Jurkat, Clone E6-1 (cell line): ENCODE measurements around the gene ARHGAP12.

Experiments
- DNase-seq: peaks from one replicate; pipeline ENCODE4 v3.0.0-alpha.2; 2011; ENCODE audit warnings: low read depth, low spot score
- H3K4me3 ChIP-seq: 2 replicates; pipeline ENCODE4 v1.5.1; 2011; ENCODE audit warnings: mild to moderate bottlenecking, low read length, control low read depth, moderate library complexity

ARHGAP12 gene

DNA sequence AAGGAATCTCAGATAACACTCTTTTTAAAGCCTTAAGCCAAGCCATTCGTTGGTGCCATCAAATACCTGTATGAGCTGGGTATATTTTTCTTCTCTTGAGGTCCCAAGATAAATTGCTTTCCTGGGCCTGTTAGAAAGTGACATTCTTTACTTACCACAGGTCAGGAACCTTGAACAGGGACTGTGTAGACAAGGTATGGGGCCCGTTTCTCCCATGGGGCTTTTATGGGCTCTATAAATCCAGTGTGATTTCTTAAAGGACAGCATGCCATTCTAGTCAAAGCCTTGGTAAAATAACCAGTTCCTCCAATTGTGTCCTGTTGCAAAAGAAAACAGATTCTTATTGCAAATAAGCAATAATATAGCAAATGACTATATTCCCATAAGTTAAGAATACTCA is 24.8 kb upstream of the ARHGAP12 start:
- no peak for DNase-seq
- H3K4me3 ChIP-seq: no peak overlapping the region

DNA sequence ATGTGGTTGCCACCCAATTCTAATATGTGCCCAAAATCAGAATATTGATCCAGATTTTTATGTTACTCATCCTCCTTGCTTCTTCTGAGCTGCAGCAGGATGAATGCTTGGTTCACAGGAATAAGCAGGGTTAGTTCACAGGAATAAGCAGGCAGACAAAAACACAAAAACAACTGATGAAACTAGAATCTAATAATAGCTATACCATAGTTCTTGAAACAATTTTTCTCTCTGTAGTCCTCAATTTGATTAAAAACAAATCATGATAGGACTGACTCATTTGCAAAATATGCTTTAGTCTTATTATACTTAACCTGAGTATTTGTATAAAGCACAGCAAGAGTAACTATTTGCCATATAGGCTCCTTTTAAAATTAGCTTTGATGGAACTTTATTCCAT is 24.4 kb upstream of the ARHGAP12 start:
- no peak for DNase-seq
- H3K4me3 ChIP-seq: no peak overlapping the region

DNA sequence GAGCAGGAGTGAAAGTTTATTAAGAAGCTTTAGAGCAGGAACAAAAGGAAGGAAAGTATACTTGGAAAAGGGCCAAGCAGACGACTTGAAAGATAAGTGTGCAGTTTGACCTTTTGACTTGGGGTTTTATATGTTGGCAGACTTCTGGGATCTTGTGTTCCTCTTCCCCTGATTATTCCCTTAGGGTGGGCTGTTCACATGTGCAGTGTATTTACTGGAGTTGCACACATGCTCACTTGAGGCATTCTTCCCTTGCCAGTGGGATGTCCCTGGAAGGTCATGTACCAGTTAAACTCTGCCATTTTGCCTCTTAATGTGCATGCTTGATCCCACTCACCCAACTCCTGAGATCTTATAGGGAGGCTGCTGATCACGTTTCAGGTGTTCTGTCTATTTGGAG is 23.4 kb upstream of the ARHGAP12 start:
- no peak overlapping the region for H3K4me3 ChIP-seq
- no peak for DNase-seq

DNA sequence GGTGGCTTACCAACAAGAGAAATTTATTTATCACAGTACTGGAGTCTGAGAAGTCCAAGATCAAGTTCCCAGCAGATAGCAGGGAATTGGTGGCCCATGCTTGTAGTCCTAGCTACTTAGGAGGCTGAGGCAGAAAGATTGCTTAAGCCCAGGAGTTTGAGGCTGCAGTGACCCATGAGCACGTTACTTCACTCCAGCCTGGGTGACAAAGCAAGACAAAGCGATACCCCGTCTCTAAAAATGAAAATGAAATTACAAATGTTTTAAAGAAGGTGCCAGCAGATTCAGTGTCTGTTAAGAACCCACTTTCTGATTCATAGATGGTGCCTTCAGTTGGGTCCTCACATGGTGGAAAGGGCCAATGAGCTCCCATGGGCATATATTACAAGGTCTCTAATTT is 20.6 kb upstream of the ARHGAP12 start:
- H3K4me3 ChIP-seq: no peak overlapping the region
- no peak for DNase-seq

DNA sequence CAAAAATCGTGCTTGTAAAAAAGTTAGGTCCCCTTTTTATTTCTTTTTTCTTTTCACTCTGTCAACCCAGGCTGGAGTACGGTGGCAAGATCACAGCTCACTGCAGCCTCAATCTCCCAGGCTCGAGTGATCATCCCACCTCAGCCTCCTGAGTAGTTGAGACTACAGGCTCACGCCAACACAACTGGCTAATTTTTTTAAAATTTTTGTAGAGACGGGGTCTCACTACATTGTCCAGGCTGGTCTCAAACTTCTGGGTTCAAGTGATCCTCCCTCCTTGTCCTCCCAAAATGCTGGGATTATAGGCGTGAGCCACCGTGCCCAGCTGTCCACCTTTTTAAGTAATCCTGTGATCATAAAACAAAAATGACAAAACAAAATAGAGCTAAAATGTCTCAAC is 19.4 kb upstream of the ARHGAP12 start:
- no peak overlapping the region for H3K4me3 ChIP-seq

DNA sequence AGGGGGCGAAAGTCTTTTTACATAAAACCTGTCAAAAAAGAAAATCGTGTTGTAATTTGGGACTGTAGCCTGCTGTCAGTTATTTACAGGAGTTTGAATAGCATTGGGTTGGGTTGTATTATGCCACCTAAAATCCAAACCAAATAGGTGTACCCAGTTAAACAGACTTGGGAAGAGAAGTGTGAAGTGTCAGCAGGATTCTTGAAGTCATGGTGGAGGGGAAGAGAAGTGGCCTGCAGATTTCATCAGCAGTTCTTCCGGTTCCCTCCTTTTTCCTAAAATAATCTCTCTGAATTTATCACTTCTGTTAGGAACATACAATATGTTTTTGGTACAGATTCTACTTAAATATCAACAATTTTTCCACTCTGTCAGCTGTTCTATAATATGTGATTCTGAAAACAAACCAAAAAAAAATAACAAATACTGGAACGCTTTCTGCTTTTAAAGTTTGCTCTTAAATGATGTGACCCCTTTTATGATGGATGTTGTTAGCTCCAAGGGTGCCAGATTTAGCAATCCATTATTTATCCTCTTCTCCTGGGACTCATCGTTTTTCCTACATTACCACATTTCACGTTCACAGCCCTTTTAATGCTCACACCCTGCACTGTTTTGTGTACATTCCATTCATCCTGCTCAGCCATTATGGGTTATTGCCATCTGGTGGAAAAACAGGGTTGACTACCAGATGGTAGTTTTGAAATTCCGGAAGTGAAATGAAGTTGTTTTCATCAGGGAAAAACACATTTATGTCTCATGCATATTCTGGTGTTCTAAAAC is 18.7 kb upstream of the ARHGAP12 start:
- no peak for DNase-seq

More for the DNA sequence above, 19.4 kb upstream of the ARHGAP12 start:
- DNase-seq: no peak

DNA sequence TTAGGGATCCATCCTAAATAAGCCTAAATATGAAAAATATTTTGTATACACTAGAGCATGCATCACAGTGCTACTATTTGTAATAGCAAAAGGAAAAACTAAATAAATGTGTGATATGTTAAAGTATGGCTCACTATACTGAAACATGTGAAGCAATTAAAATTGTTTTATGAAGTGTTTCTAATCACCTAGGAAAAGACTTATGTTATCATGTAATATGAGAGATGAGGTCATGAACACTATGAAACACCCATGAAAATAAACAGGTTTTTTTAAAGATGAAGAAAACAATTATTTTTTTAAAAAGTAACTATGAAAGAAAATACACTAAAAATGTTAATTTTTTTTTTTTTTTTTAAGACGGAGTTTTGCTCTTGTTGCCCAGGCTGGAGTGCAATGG is 16.8 kb upstream of the ARHGAP12 start:
- H3K4me3 ChIP-seq: no peak overlapping the region
- DNase-seq: no peak

More for the DNA sequence above, 18.7 kb upstream of the ARHGAP12 start:
- no peak overlapping the region for H3K4me3 ChIP-seq

DNA sequence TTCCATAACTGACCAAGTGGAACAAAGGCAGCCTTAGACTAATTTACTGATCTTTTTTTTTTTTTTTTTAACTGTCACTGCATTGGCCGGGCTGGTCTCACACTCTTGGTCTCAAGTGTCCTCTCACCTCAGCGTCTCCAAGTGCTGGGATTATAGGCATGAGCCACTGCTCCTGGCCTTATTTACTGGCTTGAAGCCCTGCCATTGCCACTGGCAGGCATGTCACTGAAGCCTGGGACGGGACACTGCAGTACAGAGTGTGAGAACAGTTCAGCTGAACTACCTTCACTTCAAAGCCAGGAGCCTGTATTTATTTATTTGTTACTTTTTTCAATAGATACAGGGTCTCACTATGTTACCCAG is 15.4 kb upstream of the ARHGAP12 start:
- H3K4me3 ChIP-seq: no peak overlapping the region
- DNase-seq: no peak

DNA sequence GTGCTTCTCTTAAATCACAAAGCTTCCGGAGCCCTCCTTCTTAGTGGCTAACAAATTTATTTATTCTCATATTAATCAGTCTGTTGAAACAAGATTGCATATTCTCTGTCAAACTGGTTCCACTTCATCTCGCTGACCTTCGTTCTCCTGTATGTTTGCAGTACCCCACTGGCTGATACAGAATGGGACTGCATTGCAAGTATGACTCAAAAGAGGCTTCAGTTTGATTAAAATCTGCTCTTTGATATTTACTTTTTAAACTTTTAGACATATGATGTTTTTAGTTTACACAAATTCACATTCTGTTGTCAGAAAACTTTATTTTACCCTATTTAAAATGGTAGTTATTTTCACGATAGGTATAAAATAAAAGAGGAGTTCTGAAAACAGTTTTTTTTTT is 14.3 kb upstream of the ARHGAP12 start:
- H3K4me3 ChIP-seq: no peak overlapping the region
- no peak for DNase-seq

DNA sequence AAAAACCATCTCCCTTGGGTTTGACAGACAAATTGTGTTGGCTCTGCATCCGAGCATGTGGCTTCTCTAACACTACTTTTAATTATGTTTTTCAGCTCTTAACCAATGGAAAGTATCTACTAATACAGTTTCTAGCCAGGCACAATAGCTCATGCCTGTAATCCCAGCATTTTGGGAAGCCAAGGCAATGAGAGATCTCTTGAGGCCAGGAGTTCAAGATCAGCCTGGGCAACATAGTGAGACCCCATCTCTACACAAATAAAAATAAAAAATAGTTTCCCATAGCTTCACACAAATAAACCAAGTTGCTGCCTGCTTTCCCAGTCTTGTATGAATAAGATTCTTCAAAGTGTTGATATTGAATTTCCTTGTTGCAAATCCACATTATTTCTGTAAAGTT is 13.8 kb upstream of the ARHGAP12 start:
- no peak for DNase-seq
- H3K4me3 ChIP-seq: no peak overlapping the region

DNA sequence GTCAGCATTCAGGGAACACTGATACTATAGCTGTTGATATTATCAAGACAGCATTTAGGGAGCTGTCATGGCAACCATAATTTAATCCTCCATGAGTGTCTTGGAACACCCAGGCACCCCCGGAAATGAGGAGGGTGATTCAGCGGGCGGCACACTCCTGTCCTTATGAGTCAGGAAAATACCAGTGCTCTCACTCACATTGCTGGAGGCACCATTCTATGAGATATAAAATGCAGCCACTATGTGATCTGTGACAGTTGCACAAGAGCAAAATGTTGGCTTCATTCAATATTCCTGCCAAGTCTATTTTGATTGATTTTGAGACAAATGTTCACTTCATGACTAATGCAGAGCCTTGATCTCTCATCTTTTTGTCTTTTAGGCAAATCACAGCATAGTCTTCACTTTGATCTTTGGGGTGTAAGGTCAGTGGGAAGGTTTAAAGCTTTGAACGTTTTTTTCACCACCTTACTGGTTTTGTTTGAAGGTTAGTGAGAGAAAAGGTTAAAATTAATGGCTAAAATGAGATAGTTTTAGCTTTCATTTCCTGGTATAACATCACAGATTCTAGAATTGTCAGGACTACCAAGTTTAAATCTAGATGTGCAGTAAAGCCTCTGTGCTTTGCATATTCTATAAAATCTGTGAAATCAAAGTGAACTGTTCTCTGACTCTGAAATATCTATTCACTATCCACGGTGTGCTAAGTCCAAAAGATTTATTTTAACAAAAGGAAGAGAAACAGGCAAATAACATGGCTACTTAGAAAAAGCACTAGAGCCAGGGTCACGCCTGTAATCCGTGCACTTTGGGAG is 12.4 kb upstream of the ARHGAP12 start:
- H3K4me3 ChIP-seq: no peak overlapping the region
- no peak for DNase-seq

DNA sequence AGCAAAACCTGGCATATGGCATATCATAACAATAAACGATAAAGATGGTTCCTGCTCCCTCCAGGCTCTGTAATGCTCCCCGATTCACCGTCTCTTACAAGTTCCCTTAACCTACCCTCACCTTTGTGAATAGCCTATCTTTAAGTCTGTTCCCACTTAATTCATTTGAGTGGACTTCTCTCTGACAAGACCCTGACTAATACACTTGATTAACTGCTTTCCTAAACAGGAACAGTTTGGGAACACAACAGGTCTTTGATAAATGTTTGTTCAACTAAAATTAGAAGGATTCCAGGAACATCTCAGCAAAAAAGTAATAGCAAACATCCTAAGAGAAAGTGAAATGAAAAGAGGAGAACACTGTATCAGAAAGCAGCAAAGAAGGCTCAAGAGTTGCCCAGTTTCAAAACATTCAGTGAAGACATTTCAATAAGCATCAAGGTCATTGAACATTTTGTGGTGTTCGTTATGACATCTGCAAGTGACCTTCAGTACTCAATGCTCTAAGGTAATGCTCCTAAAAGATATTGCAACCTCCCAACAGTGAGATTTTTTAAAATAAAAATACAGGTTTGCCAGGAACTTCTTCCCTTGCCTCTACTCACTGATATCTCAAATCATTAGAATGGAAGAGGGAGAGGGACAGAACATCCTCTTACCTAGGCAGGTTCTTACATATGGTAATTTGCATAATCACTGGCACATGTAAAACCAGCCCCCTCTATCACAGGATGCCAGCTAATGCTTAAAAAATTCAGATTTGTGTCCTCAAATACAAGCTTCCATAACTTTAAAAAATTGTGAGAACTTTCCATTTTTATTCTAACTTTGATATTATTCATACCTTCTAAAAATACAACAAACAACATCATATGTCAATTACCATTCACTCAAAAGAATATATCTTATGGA is 11.4 kb upstream of the ARHGAP12 start:
- no peak for DNase-seq
- H3K4me3 ChIP-seq: no peak overlapping the region

DNA sequence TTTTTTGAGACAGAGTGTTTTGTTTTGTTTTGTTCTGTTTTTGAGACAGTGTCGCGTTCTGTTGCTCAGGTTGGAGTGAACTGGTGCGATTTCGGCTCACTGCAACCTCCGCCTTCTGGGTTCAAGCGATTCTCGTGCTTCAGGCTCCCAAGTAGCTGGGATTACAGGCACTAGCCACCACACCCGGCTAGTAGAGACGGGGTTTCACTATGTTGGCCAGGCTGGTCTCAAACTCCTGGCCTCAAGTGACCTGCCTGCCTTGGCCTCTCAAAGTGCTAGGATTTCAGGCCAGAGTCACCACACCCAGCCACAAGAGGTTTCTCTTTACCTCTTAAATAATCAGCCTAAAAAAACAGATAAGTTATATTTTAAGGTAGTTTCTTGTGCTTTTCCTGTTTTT is 8.7 kb upstream of the ARHGAP12 start:
- no peak overlapping the region for H3K4me3 ChIP-seq
- no peak for DNase-seq

DNA sequence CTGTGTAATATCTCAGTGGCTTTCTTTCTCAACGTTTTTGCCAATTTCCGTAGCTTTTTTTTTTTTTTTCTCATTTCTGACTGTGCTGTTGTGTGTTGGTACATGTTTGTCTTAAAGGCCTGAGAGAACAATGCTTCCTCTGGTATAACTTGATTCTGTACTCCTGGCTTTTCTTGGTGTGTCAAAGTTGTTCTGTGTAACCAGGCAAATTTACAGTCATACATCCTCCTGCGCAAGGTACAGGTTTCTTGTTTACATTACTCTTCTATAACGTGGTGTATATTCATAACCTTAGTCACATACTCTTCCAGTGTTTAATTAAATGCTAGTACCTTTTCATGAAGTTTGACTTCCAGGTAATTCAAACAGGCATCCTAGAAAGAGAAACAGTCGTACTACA is 8.3 kb upstream of the ARHGAP12 start:
- DNase-seq: no peak
- no peak overlapping the region for H3K4me3 ChIP-seq

DNA sequence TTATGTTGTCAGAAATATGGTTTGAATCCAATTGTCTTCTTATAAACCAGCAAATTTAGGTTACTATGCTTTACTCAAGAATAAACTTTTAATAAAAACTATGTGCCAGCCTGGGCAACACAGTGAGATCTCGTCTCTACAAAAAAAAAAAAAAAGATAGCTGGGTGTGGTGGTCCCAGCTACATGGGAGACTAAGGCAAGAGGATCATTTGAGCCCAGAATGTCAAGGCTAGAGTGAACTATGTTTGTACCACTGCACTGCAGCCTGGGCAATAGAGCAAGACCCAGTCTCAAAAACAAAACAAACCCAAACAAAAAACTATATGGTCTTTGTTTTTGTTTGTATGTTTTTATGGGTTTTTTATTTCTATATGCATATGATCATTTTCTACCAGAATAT is 7.5 kb upstream of the ARHGAP12 start:
- no peak overlapping the region for H3K4me3 ChIP-seq
- DNase-seq: no peak

DNA sequence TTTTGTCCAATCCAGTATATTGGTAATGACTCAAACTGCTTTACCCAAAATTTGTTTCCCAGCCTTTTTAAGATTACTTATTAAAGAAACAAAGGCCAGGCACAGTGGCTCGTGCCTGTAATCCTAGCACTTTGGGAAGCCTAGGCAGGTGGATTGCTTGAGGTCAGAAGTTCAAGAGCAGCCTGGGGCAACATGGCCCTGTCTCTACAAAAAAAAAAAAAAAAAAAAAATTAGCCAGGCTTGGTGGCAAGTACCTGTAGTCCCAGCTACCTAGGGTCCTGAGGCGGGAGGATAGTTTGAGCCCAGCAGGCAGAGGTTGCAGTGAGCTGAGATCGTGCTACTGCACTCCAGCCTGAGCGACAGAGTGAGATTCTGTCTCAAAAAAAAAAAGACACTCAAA is 7.0 kb upstream of the ARHGAP12 start:
- DNase-seq: no peak

DNA sequence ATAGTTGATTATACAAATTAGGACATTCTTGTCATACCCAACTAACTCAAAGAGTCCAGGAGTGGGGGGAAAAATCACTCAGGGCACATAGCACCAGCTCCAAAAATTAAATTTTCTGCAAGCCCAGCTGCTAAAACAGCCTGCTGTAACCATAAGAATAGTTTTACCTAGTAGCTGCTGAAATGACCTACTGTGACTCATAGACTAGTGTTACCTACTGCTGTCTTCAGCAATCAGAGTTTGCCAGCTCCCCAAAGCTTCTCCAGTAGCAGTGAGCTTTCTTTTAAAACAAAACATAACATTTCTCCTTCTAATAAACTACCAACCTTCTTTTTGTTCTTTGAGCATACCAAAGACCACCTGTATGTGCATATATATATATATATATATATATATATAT is 4.2 kb upstream of the ARHGAP12 start:
- no peak overlapping the region for H3K4me3 ChIP-seq
- no peak for DNase-seq

More for the DNA sequence above, 7.0 kb upstream of the ARHGAP12 start:
- H3K4me3 ChIP-seq: no peak overlapping the region

DNA sequence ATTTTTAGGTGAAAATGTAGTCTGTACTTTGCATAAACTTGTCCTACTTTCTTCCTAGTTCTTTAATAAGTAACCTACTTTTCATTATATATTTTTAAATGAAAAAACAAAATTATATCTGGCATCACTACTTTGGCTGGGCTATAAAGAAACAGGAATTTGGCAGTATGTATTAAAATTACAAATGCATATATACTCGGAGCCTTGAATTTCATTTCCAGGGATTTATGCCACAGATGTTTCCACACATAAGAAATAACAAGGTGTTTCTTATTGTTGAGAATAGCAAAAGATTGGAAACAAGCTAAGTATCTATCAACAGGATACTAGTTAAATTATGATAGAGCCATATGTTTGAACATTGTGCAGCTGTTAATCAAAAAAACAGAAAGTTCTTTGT is 2.2 kb upstream of the ARHGAP12 start:
- no peak overlapping the region for H3K4me3 ChIP-seq
- no peak for DNase-seq

DNA sequence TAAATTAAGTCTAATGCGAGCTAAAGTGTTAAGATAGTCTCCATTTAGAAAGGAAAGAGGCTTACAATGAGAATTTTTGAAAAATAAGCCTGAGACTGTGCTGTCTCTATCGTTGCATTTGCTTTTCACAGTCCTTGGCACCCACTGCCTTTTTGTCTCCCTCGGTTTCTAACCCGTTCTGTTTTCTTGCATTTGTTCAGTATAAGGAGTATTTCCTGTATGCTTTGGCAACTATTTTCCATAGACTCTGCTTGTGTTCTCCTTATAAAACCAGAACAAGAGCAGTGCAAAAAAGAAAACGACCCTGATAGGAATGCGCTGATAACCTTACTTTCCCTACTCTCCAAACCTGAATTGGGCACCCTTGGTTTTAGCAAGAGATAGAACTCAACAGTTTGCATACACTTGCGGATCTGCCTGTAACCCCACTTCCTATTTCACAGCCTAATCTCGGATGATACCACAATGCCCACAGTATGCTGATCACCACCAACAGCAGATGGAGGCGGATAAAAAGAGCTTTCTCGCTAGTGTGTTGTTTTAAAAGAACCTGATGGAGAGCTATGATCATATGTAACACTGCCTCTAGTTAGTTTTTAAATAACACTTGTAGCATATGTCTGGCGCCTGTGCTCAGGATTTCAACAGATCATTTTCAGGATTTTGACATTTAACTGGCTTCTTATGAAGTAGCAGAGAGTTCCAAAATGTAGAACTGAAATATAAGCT is 1.6 kb upstream of the ARHGAP12 start:
- DNase-seq: peak; percentile 90
- peak overlapping the region; percentile 76 for H3K4me3 ChIP-seq
